ENCODE results near the gene SLC12A2. TPM values are rescaled to one million over a fixed set of nuclear protein-coding genes. Genes with fewer than 3 reads are reported as not detected.

SLC12A2 gene
- total and polyA plus RNA-seq, 2 donors (not counting 1 experiment from before 2014, with no cell fraction given) = 13.7 to 18.6 TPM

DNA sequence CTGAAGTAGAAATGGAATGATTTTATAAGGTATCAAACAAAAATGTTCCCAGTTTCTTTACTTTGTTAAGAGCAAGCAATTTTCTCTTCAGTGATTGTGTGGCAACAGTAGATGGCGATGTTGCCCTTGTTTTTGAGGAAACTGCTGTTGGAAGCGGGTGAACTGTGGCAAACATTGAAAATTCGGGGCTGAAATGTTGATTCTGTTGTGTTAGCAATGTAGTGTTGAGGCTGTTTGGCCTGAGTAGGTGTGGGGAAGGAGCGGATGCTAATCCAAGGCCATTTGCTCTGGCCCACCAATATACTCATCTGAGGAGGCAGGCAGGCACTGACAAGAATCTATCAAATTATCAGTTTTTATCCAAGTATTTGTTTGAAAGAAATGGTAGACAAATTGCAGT lies 129.8 kb downstream of the SLC12A2 start:
- no peak overlapping the region for H3K9ac ChIP-seq (ENCODE audit: insufficient read depth, low read length)
- peak; percentile 58 to 82 for DNase-seq (ENCODE audit: low read depth in 2 of 2)
- no peaks in the 10 kb centered on the region for H3K79me2 ChIP-seq (ENCODE audit: control insufficient read depth, insufficient read depth, low read length)
- no peaks in the 10 kb centered on the region for H4K20me1 ChIP-seq (ENCODE audit: control insufficient read depth, extremely low read depth, insufficient read depth, low read length)
- no peaks in the 10 kb centered on the region for H3K27me3 ChIP-seq (ENCODE audit: control insufficient read depth, insufficient read depth, low read length)
- H3K4me3 ChIP-seq (replicated peaks in 1 of 4; ENCODE audit: control extremely low read depth in 1 of 4, insufficient read depth in 1 of 4, low read depth in 3 of 4, low read length in 4 of 4) = no peak overlapping the region
- no peak overlapping the region for H3K4me2 ChIP-seq (ENCODE audit: extremely low read depth, insufficient read depth, low read length)
- peaks cover 3% of the 10 kb centered on the region for H3K4me1 ChIP-seq (ENCODE audit: control insufficient read depth, extremely low read depth, insufficient read depth, low read length)
- no peaks in the 10 kb centered on the region for H3K9me3 ChIP-seq (ENCODE audit: control insufficient read depth, insufficient read depth, low read depth, low read length)
- no peak overlapping the region for H3K27ac ChIP-seq (ENCODE audit: insufficient read depth, low read length)
- H2AFZ ChIP-seq (ENCODE audit: low read length) = no peak overlapping the region
- no peaks in the 10 kb centered on the region for H3K36me3 ChIP-seq (ENCODE audit: control insufficient read depth, insufficient read depth, low read length)
- TF ChIP-seq EZH2 (IDR thresholded peaks at IDR 0.05; ENCODE audit: low read length, missing control alignments) (no peak), CTCF (conservative IDR thresholded peaks at IDR 0.05 in 1 of 2, IDR thresholded peaks at IDR 0.05 in 1 of 2; ENCODE audit: low read depth in 1 of 2, low read length in 2 of 2) (peak; percentile 81 to 83)

- Histone ChIP-seq H3K4me2 (ENCODE audit: extremely low read depth, insufficient read depth, low read length) (no peak overlapping the region), H3K4me1 (ENCODE audit: control insufficient read depth, extremely low read depth, insufficient read depth, low read length) (peaks cover 3% of the 10 kb centered on the region), H3K27ac (ENCODE audit: insufficient read depth, low read length) (no peak overlapping the region), H2AFZ (ENCODE audit: low read length) (no peak overlapping the region), H3K36me3 (ENCODE audit: control insufficient read depth, insufficient read depth, low read length) (no peaks in the 10 kb centered on the region), H3K9ac (ENCODE audit: insufficient read depth, low read length) (no peak overlapping the region), H3K27me3 (ENCODE audit: control insufficient read depth, insufficient read depth, low read length) (no peaks in the 10 kb centered on the region), H3K9me3 (ENCODE audit: control insufficient read depth, insufficient read depth, low read depth, low read length) (no peaks in the 10 kb centered on the region), H4K20me1 (ENCODE audit: control insufficient read depth, extremely low read depth, insufficient read depth, low read length) (no peaks in the 10 kb centered on the region), H3K4me3 (replicated peaks in 1 of 4; ENCODE audit: control extremely low read depth in 1 of 4, insufficient read depth in 1 of 4, low read depth in 3 of 4, low read length in 4 of 4) (no peak overlapping the region), H3K79me2 (ENCODE audit: control insufficient read depth, insufficient read depth, low read length) (no peaks in the 10 kb centered on the region)
- no peak for DNase-seq (ENCODE audit: low read depth in 2 of 2)
- TF ChIP-seq CTCF (conservative IDR thresholded peaks at IDR 0.05 in 1 of 2, IDR thresholded peaks at IDR 0.05 in 1 of 2; ENCODE audit: low read depth in 1 of 2, low read length in 2 of 2) (no peak), EZH2 (IDR thresholded peaks at IDR 0.05; ENCODE audit: low read length, missing control alignments) (no peak)
These were observed 130.3 kb downstream of the SLC12A2 start for GRCh38 chr5:128213833-128214232.

DNA sequence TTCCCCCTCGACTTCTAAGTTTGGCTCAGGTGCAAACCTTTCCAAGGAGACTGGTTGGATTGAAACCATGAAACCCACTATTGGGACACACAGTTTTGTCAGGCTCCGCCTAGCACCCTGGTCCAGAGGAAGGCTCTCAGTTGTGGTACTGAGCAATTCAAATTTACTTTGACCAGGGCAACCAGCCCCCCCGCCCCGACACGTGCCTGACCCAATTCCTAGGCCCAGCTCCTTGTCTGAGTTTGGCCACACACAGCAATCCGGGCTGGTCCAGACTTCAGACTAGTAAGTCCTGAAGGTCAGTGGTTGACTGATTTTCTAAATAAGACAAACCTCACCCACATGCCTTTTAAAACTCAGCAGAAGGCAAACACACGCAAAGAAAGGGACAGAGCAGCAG lies 132.7 kb downstream of the SLC12A2 start:
- H3K79me2 ChIP-seq (ENCODE audit: control insufficient read depth, insufficient read depth, low read length) = no peaks in the 10 kb centered on the region
- H3K9ac ChIP-seq (ENCODE audit: insufficient read depth, low read length) = no peak overlapping the region
- TF ChIP-seq EZH2 (IDR thresholded peaks at IDR 0.05; ENCODE audit: low read length, missing control alignments) = no peak
- no peak for TF ChIP-seq CTCF (conservative IDR thresholded peaks at IDR 0.05 in 1 of 2, IDR thresholded peaks at IDR 0.05 in 1 of 2; ENCODE audit: low read depth in 1 of 2, low read length in 2 of 2)
- H3K4me3 ChIP-seq (replicated peaks in 1 of 4; ENCODE audit: control extremely low read depth in 1 of 4, insufficient read depth in 1 of 4, low read depth in 3 of 4, low read length in 4 of 4) = no peak overlapping the region
- no peaks in the 10 kb centered on the region for H4K20me1 ChIP-seq (ENCODE audit: control insufficient read depth, extremely low read depth, insufficient read depth, low read length)
- no peak overlapping the region for H3K27ac ChIP-seq (ENCODE audit: insufficient read depth, low read length)
- no peak overlapping the region for H3K4me2 ChIP-seq (ENCODE audit: extremely low read depth, insufficient read depth, low read length)
- no peaks in the 10 kb centered on the region for H3K27me3 ChIP-seq (ENCODE audit: control insufficient read depth, insufficient read depth, low read length)
- peaks cover 3% of the 10 kb centered on the region for H3K4me1 ChIP-seq (ENCODE audit: control insufficient read depth, extremely low read depth, insufficient read depth, low read length)
- no peaks in the 10 kb centered on the region for H3K36me3 ChIP-seq (ENCODE audit: control insufficient read depth, insufficient read depth, low read length)
- no peaks in the 10 kb centered on the region for H3K9me3 ChIP-seq (ENCODE audit: control insufficient read depth, insufficient read depth, low read depth, low read length)
- no peak overlapping the region for H2AFZ ChIP-seq (ENCODE audit: low read length)
- DNase-seq (ENCODE audit: low read depth in 2 of 2) = no peak
